Activated T-cell treated with anti-CD3 and anti-CD28 coated beads, Interleukin-2, amount 50 U/mL, for 1 hour (primary cell): ENCODE results near the gene DCDC2.
"Not testable (repeated sequence)": the region's sequence is repeated elsewhere in the genome, so short reads cannot be mapped to it uniquely, and the experiment has no call there.

ENCODE experiments used
- DNase-seq: peaks from one replicate; pipeline ENCODE4 v3.0.0-alpha.2; 2020

Gene DCDC2

GRCh38 chr6:24255676-24256075 lies 102.2 kb downstream of the DCDC2 start:
- DNase-seq, result no peak

- no peak for DNase-seq
Measured at GRCh38 chr6:24253360-24253759, 104.5 kb downstream of the DCDC2 start.

GRCh38 chr6:24252280-24252679 lies 105.6 kb downstream of the DCDC2 start:
- no peak for DNase-seq

- no peak for DNase-seq
Measured at GRCh38 chr6:24251339-24251738, 106.5 kb downstream of the DCDC2 start.

GRCh38 chr6:24249926-24250325 lies 107.9 kb downstream of the DCDC2 start:
- no peak for DNase-seq

GRCh38 chr6:24245275-24245674 lies 112.6 kb downstream of the DCDC2 start:
- no peak for DNase-seq

- no peak for DNase-seq
Measured at GRCh38 chr6:24242924-24243323, 114.9 kb downstream of the DCDC2 start.

- DNase-seq, result not testable (repeated sequence)
Measured at GRCh38 chr6:24241779-24242178, 116.1 kb downstream of the DCDC2 start.

- DNase-seq, result no peak
Measured at GRCh38 chr6:24240943-24241342, 116.9 kb downstream of the DCDC2 start.

GRCh38 chr6:24240380-24240928 lies 117.4 kb downstream of the DCDC2 start:
- DNase-seq, result no peak

- no peak for DNase-seq
Measured at GRCh38 chr6:24238700-24239099, 119.2 kb downstream of the DCDC2 start.

- not testable (repeated sequence) for DNase-seq
Measured at GRCh38 chr6:24236779-24237178, 121.1 kb downstream of the DCDC2 start.

- DNase-seq, result no peak
Measured at GRCh38 chr6:24233813-24234442, 123.9 kb downstream of the DCDC2 start.

- no peak for DNase-seq
Measured at GRCh38 chr6:24231438-24231977, 126.4 kb downstream of the DCDC2 start.

GRCh38 chr6:24229696-24230405 lies 128.0 kb downstream of the DCDC2 start:
- no peak for DNase-seq

GRCh38 chr6:24228681-24229255 lies 129.1 kb downstream of the DCDC2 start:
- no peak for DNase-seq

GRCh38 chr6:24228123-24228522 lies 129.7 kb downstream of the DCDC2 start:
- DNase-seq, result no peak

GRCh38 chr6:24227556-24227955 lies 130.3 kb downstream of the DCDC2 start:
- DNase-seq, result no peak

- DNase-seq, result no peak
Measured at GRCh38 chr6:24226541-24226940, 131.3 kb downstream of the DCDC2 start.

- DNase-seq, result no peak
Measured at GRCh38 chr6:24225838-24226237, 132.0 kb downstream of the DCDC2 start.

- DNase-seq, result no peak
Measured at GRCh38 chr6:24223115-24223919, 134.5 kb downstream of the DCDC2 start.

GRCh38 chr6:24219670-24220069 lies 138.2 kb downstream of the DCDC2 start:
- DNase-seq, result no peak

GRCh38 chr6:24214984-24215383 lies 142.9 kb downstream of the DCDC2 start:
- no peak for DNase-seq
